ENCODE data around the gene MAGI2. TPM values are rescaled to one million over a fixed set of nuclear protein-coding genes. Genes with fewer than 3 reads are reported as not detected.

MAGI2 gene
- polyA plus RNA-seq, 1 experiment = 0.81 TPM

GRCh38 chr7:78497728-78498427 is 955.6 kb downstream of the MAGI2 start:
- ChIA-PET CTCF (interaction anchor here (0.6 kb wide), 1 partner anchor 104 kb away, joined by 3 read pairs; no protein-coding TSS in a partner anchor), POLR2A (no interaction called here)
- no peak overlapping the region for H3K4me3 ChIP-seq (ENCODE audit: low read depth, low read length)
- H3K27me3 ChIP-seq (ENCODE audit: control insufficient read depth, insufficient read depth, low read length) = no peaks in the 10 kb centered on the region
- no peak for DNase-seq (ENCODE audit: low read depth)
- H3K36me3 ChIP-seq (ENCODE audit: control insufficient read depth, insufficient read depth, low read length) = no peaks in the 10 kb centered on the region
- no peak for TF ChIP-seq CTCF (IDR thresholded peaks at IDR 0.05; ENCODE audit: insufficient read depth, low read depth, low read length)

GRCh38 chr7:78496096-78496630 is 957.3 kb downstream of the MAGI2 start:
- ChIA-PET POLR2A (no interaction called here), CTCF (interaction anchor here (1.0 kb wide), 1 partner anchor 361 kb away, joined by 5 read pairs; no protein-coding TSS in a partner anchor)
- H3K27me3 ChIP-seq (ENCODE audit: control insufficient read depth, insufficient read depth, low read length) = no peaks in the 10 kb centered on the region
- DNase-seq (ENCODE audit: low read depth) = no peak
- no peak overlapping the region for H3K4me3 ChIP-seq (ENCODE audit: low read depth, low read length)
- H3K36me3 ChIP-seq (ENCODE audit: control insufficient read depth, insufficient read depth, low read length) = no peaks in the 10 kb centered on the region
- no peak for TF ChIP-seq CTCF (IDR thresholded peaks at IDR 0.05; ENCODE audit: insufficient read depth, low read depth, low read length)

- ChIA-PET CTCF (interaction anchor here (0.6 to 1.6 kb wide), 3 partner anchors 17 to 611 kb away, joined by 3 to 4 read pairs (median 3); no protein-coding TSS in a partner anchor), POLR2A (no interaction called here)
- Histone ChIP-seq H3K36me3 (ENCODE audit: control insufficient read depth, insufficient read depth, low read length) (no peaks in the 10 kb centered on the region), H3K27me3 (ENCODE audit: control insufficient read depth, insufficient read depth, low read length) (no peaks in the 10 kb centered on the region), H3K4me3 (ENCODE audit: low read depth, low read length) (no peak overlapping the region)
- TF ChIP-seq CTCF (IDR thresholded peaks at IDR 0.05; ENCODE audit: insufficient read depth, low read depth, low read length) = no peak
- DNase-seq (ENCODE audit: low read depth) = no peak
These were observed 960.1 kb downstream of the MAGI2 start for GRCh38 chr7:78493401-78493800.

- POLR2A ChIA-PET = no interaction called here
- H3K4me3 ChIP-seq (ENCODE audit: low read depth, low read length) = no peak overlapping the region
- TF ChIP-seq CTCF (IDR thresholded peaks at IDR 0.05; ENCODE audit: insufficient read depth, low read depth, low read length) = no peak
- H3K36me3 ChIP-seq (ENCODE audit: control insufficient read depth, insufficient read depth, low read length) = no peaks in the 10 kb centered on the region
- DNase-seq (ENCODE audit: low read depth) = no peak
- no peaks in the 10 kb centered on the region for H3K27me3 ChIP-seq (ENCODE audit: control insufficient read depth, insufficient read depth, low read length)
- CTCF ChIA-PET = interaction anchor here (0.8 to 1.6 kb wide), 2 partner anchors 18 to 259 kb away, joined by 3 read pairs; no protein-coding TSS in a partner anchor
These were observed 961.3 kb downstream of the MAGI2 start for GRCh38 chr7:78492146-78492545.

- no peak for DNase-seq (ENCODE audit: low read depth)
- CTCF ChIA-PET = interaction anchor here (0.9 to 1.1 kb wide), 2 partner anchors 341 to 435 kb away, joined by 3 read pairs; no protein-coding TSS in a partner anchor
- POLR2A ChIA-PET = no interaction called here
These were observed 962.9 kb downstream of the MAGI2 start for GRCh38 chr7:78490524-78490923.

More at GRCh38 chr7:78490524-78490923, 962.9 kb downstream of the MAGI2 start:
- no peaks in the 10 kb centered on the region for H3K27me3 ChIP-seq (ENCODE audit: control insufficient read depth, insufficient read depth, low read length)
- no peak for TF ChIP-seq CTCF (IDR thresholded peaks at IDR 0.05; ENCODE audit: insufficient read depth, low read depth, low read length)
- no peak overlapping the region for H3K4me3 ChIP-seq (ENCODE audit: low read depth, low read length)
- H3K36me3 ChIP-seq (ENCODE audit: control insufficient read depth, insufficient read depth, low read length) = no peaks in the 10 kb centered on the region

Data from BJ (cell line).